Measurements from ENCODE around the gene BTG1. TPM values are rescaled to one million over a fixed set of nuclear protein-coding genes. Genes with fewer than 3 reads are reported as not detected.

The BTG1 gene
- total and polyA plus RNA-seq, 9 of the 15 experiments (the other 6 are each of a cell fraction or from before 2014, with no cell fraction given), result 3.7 to 28.6 (median 7.4) TPM

DNA sequence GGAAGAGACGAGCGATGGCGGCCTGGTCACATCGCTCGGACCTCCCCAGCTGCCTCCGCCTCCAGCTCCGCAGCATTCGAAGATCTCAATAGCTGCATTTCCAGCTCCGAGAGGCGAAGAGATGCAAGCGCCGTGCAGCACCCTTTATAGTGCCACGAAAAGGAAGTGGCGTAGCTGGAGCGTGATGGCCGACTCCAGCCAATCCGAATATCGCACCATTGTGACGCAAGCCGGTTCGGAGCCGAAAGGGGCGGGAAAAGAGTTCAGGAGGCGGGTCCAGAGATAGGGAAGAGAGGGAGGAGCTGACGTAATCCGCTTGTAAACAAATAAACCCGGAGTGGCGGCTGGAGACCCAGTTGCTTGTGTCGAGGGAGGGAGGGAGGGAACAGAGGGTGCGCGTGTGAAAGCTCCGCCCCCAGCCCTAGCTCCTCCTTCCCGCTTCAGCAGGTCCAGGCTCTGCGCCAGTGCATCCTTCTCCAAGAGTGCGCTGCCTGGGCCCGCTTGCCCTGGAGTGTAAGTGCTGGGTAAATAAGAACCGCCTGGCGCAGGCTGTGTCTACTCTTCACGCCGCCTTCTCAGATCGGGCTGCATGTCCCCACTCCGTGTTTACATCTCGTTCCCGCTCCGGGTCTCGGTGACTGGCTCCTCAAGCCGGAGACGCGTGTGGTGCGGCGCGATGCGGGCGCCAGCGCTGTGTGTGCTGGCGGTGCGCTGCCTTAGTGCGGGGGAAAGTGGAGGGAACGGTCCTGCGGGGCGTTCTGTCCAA, at the start of gene BTG1 (continued):
- no peak for TF ChIP-seq SIRT6 (IDR thresholded peaks at IDR 0.05; ENCODE audit: low read depth, low read length)
- TF ChIP-seq NBN (IDR thresholded peaks at IDR 0.05; ENCODE audit: low read depth), result peak; percentile 58
- TF ChIP-seq POLR2AphosphoS2 (IDR thresholded peaks at IDR 0.05; ENCODE audit: low read length), result peak; percentile 97
- TF ChIP-seq, protein P1, sequence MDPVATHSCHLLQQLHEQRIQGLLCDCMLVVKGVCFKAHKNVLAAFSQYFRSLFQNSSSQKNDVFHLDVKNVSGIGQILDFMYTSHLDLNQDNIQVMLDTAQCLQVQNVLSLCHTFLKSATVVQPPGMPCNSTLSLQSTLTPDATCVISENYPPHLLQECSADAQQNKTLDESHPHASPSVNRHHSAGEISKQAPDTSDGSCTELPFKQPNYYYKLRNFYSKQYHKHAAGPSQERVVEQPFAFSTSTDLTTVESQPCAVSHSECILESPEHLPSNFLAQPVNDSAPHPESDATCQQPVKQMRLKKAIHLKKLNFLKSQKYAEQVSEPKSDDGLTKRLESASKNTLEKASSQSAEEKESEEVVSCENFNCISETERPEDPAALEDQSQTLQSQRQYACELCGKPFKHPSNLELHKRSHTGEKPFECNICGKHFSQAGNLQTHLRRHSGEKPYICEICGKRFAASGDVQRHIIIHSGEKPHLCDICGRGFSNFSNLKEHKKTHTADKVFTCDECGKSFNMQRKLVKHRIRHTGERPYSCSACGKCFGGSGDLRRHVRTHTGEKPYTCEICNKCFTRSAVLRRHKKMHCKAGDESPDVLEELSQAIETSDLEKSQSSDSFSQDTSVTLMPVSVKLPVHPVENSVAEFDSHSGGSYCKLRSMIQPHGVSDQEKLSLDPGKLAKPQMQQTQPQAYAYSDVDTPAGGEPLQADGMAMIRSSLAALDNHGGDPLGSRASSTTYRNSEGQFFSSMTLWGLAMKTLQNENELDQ (CRISPR knock-in tag; IDR thresholded peaks at IDR 0.05; ENCODE audit: borderline replicate concordance), result no peak
- peak; percentile 99 for TF ChIP-seq SUPT5H (IDR thresholded peaks at IDR 0.05)
- TF ChIP-seq RAD51 (IDR thresholded peaks at IDR 0.05; ENCODE audit: borderline replicate concordance, low read depth), result peak; percentile 46; the same call in 1 of the 2 replicates
- TF ChIP-seq ZFPM2 (CRISPR knock-in tag; IDR thresholded peaks at IDR 0.05), result peak; percentile 84; the same call in 1 of the 2 replicates
- no peak; the same call in 1 of the 2 replicates for TF ChIP-seq FOXJ2 (tag; IDR thresholded peaks at IDR 0.05)
- no peak for TF ChIP-seq SIX5 (IDR thresholded peaks at IDR 0.05; ENCODE audit: borderline replicate concordance in 1 of 2, insufficient read depth in 1 of 2, low read depth in 1 of 2, low read length in 2 of 2)
- no peak for TF ChIP-seq DPF2 (IDR thresholded peaks at IDR 0.05)
- no peak for TF ChIP-seq SRSF7 (optimal IDR thresholded peaks at IDR 0.05; ENCODE audit: low read depth, low read length)
- TF ChIP-seq, protein P2, sequence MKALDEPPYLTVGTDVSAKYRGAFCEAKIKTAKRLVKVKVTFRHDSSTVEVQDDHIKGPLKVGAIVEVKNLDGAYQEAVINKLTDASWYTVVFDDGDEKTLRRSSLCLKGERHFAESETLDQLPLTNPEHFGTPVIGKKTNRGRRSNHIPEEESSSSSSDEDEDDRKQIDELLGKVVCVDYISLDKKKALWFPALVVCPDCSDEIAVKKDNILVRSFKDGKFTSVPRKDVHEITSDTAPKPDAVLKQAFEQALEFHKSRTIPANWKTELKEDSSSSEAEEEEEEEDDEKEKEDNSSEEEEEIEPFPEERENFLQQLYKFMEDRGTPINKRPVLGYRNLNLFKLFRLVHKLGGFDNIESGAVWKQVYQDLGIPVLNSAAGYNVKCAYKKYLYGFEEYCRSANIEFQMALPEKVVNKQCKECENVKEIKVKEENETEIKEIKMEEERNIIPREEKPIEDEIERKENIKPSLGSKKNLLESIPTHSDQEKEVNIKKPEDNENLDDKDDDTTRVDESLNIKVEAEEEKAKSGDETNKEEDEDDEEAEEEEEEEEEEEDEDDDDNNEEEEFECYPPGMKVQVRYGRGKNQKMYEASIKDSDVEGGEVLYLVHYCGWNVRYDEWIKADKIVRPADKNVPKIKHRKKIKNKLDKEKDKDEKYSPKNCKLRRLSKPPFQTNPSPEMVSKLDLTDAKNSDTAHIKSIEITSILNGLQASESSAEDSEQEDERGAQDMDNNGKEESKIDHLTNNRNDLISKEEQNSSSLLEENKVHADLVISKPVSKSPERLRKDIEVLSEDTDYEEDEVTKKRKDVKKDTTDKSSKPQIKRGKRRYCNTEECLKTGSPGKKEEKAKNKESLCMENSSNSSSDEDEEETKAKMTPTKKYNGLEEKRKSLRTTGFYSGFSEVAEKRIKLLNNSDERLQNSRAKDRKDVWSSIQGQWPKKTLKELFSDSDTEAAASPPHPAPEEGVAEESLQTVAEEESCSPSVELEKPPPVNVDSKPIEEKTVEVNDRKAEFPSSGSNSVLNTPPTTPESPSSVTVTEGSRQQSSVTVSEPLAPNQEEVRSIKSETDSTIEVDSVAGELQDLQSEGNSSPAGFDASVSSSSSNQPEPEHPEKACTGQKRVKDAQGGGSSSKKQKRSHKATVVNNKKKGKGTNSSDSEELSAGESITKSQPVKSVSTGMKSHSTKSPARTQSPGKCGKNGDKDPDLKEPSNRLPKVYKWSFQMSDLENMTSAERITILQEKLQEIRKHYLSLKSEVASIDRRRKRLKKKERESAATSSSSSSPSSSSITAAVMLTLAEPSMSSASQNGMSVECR (CRISPR knock-in tag; IDR thresholded peaks at IDR 0.05), result peak; percentile 25
- peak; percentile 91; the same call in 1 of the 2 replicates for TF ChIP-seq CBX1 (IDR thresholded peaks at IDR 0.05; ENCODE audit: low read depth)
- TF ChIP-seq RBM39 (optimal IDR thresholded peaks at IDR 0.05; ENCODE audit: low read depth, low read length), result peak; percentile 54
- TF ChIP-seq CHD2 (IDR thresholded peaks at IDR 0.05; ENCODE audit: low read depth, low read length), result peak; percentile 50
- peak; percentile 31; the same call in 1 of the 2 replicates for TF ChIP-seq ZNF263 (CRISPR knock-in tag; IDR thresholded peaks at IDR 0.05; ENCODE audit: borderline replicate concordance)

All from K562 (cell line).